Testis (tissue), 2 donors: Measurements from ENCODE around the gene INPPL1.

Experiments
- CTCF ChIP-seq, 3 experiments: fragments of 450-650 bp in 2 of 3; fragments of 200-600 bp in 1 of 3; sonication (generic) in 1 of 3; IDR thresholded peaks; one replicate each; pipeline ENCODE4 v1.5.1; 2016 to 2019; ENCODE audit warnings: antibody characterized with exemption in 3 of 3, mild to moderate bottlenecking in 2 of 3, moderate library complexity in 1 of 3
- POLR2A ChIP-seq: fragments of 450-650 bp; IDR thresholded peaks from one replicate; pipeline ENCODE4 v1.6.1; 2017; ENCODE audit warnings: antibody characterized with exemption, mild to moderate bottlenecking, moderate library complexity

DNA sequence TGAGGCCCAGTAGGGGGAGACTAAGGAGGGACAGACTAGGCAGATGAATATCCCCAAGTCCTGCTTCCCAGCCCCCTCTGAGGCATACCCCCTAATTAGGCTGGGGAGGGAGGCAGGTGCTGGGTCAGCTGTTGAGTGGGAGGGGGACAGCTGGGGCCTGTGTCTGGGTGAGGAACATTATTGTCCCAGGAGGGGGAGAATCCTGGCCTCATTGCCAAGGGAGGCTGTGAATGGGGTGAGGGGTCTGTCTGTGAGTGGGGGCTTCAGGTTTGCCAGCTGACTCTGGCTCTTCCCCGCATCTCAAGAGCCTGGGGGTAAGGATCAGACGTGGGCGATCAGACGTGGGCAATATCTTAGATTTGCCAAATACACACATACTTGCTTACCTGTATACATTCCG is 2.1 kb downstream of the INPPL1 start:
- TF ChIP-seq CTCF (IDR thresholded peaks at IDR 0.05), result no peak
- TF ChIP-seq POLR2A, result no peak
